Adipocyte (in vitro differentiated cells): ENCODE results near the gene PDE11A.
"Not testable (repeated sequence)": the region's sequence is repeated elsewhere in the genome, so short reads cannot be mapped to it uniquely, and the experiment has no call there.

ENCODE experiments used
- DNase-seq: peaks from one replicate; pipeline ENCODE4 v3.0.0-alpha.2; 2015; ENCODE audit warnings: low read depth
- H3K27me3 ChIP-seq: replicated peaks from 2 replicates; pipeline ENCODE4 v1.7.0; 2013; ENCODE audit warnings: mild to moderate bottlenecking, low read length, moderate library complexity; ENCODE audit not compliant: control insufficient read depth, insufficient read depth
- H3K36me3 ChIP-seq: 2 replicates; pipeline ENCODE4 v1.7.0; 2013; ENCODE audit warnings: low read length, mild to moderate bottlenecking, moderate library complexity; ENCODE audit not compliant: control insufficient read depth, insufficient read depth, severe bottlenecking
- H3K4me1 ChIP-seq: 2 replicates; pipeline ENCODE4 v1.7.0; 2013; ENCODE audit warnings: mild to moderate bottlenecking, low read length, moderate library complexity; ENCODE audit not compliant: control insufficient read depth, insufficient read depth
- H3K4me3 ChIP-seq: 2 replicates; pipeline ENCODE4 v1.7.0; 2013; ENCODE audit warnings: mild to moderate bottlenecking, low read length, moderate library complexity
- H3K9ac ChIP-seq: 2 replicates; pipeline ENCODE4 v1.7.0; 2013; ENCODE audit warnings: mild to moderate bottlenecking, low read length, moderate library complexity
- H3K9me3 ChIP-seq: 2 replicates; pipeline ENCODE4 v1.7.0; 2013; ENCODE audit warnings: mild to moderate bottlenecking, low read length, moderate library complexity; ENCODE audit not compliant: control insufficient read depth

PDE11A gene

DNA sequence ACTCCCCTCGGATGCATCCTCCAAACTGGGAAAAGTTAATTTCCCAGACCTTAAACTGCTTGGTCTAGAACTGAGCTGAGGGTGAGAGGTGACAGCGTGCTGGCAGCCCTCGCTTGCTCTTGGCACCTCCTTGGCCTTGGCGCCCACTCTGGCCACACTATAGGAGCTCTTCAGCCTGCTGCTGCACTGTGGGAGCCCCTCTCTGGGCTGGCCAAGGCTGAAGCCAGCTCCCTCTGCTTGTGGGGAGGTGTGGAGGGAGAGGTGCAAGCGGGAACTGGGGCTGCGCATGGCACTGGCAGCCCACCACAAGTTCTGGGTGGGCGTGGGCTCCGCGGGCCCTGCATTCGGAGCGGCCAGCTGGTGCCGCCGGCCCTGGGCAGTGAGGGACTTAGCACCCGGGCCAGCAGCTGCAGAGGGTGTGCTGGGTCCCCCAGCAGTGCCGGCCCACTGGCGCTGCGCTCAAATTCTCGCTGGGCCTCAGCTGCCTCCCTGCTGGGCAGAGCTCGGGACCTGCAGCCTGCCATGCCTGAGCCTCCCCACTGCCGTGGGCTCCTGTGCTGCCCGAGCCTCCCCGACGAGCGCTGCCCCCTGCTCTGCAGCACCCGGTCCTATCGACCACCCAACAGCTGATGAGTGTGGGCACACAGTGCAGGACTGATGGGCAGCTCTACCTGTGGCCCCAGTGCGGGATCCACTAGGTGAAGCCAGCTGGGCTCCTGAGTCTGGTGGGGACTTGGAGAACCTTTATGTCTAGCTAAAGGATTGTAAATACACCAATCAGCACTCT lies 237.0 kb downstream of the PDE11A start:
- DNase-seq, H3K9ac ChIP-seq, H3K27me3 ChIP-seq, H3K4me1 ChIP-seq, H3K4me3 ChIP-seq, H3K36me3 ChIP-seq: not testable (repeated sequence)
- peaks cover 16% of the 10 kb centered on the region for H3K9me3 ChIP-seq

DNA sequence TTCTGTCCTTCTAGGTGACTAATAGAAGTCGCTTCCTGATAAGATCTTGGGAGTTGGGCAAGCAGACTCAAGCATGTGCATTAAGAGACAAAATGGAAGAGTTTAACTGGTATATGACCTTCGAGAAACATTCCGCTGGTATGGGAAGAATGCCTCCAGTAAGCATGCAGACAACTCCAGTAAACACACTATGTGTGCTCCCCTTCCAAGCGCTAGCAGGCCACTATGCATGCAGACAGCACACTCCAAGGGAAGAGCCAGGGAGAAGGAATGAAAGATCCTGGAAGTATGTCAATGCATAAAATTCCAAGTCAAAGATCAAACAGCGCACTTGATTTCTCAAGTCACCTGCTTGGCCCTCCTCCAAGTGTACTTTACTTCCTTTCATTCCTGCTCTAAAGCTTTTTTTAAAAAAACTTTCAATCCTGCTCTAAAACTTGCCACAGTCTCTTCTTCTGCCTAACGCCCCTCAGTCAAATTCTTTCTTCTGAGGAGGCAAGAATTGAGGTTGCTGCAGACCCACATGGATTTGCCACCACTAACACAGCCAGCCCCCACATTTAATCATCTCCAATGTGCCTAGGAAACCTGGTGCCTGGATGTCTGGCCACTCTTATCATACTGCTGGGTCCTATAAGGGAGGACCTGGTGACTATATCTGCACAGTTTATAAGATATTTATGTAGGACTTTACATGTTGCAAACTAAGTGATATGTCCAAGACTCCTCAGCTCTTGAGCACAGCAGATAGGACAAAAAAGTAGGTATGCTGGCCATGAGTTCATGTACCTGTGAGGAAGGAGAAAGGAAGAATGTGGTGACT lies 239.8 kb downstream of the PDE11A start:
- no peak overlapping the region for H3K4me3 ChIP-seq
- H3K4me1 ChIP-seq: peaks cover 14% of the 10 kb centered on the region
- no peak overlapping the region for H3K9ac ChIP-seq
- H3K9me3 ChIP-seq: peaks cover 4% of the 10 kb centered on the region
- H3K36me3 ChIP-seq: no peaks in the 10 kb centered on the region
- DNase-seq: no peak
- peaks cover 2% of the 10 kb centered on the region for H3K27me3 ChIP-seq

DNA sequence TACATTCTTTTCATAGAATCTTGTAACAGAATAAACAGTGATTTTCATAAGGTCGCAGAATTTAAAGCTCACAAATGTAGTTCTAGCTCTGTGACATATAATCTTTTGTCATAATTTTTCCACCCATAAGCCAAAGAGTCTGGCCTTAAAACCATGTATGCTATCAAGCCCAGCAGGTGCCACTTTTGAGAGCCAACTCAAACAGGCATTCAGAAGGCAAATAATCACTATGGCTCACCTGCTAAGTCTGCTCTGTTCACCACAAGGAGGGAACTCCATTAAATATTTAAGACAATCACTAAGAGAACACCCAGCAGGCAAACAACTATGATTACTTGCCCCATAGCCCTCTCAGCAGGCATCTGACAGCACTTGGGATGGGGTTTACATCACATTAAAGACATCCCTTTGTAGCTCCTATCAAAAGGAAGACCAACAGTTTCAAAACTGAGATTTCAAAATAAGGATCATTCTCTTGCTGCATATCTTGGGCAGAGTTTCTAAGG lies 241.6 kb downstream of the PDE11A start:
- no peak overlapping the region for H3K9ac ChIP-seq
- H3K4me1 ChIP-seq: peaks cover 23% of the 10 kb centered on the region
- no peaks in the 10 kb centered on the region for H3K9me3 ChIP-seq
- H3K4me3 ChIP-seq: no peak overlapping the region
- H3K36me3 ChIP-seq: no peaks in the 10 kb centered on the region
- H3K27me3 ChIP-seq: peaks cover 2% of the 10 kb centered on the region
- DNase-seq: no peak

DNA sequence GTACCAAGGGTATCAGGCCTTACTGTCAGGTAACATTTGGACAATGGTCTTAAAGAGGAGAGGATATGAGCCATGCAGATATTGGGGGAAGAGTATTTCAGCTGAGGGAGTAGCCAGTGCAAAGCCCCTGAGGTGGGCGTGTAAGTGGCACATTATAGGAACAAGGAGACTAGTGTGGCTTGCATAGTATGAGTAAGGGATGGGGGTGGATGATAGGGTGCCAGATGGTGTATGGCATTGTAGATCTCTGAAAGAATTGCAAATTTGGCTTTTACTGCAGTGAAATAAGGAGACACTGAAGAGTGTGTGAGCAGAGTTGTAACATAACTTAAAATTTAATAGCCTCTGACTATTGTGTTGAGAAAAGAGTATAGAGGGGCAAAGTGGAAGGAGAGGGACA lies 244.0 kb downstream of the PDE11A start:
- H3K4me3 ChIP-seq: no peak overlapping the region
- no peak overlapping the region for H3K9ac ChIP-seq
- no peaks in the 10 kb centered on the region for H3K27me3 ChIP-seq
- no peaks in the 10 kb centered on the region for H3K9me3 ChIP-seq
- DNase-seq: no peak
- H3K36me3 ChIP-seq: no peaks in the 10 kb centered on the region
- H3K4me1 ChIP-seq: peaks cover 23% of the 10 kb centered on the region

DNA sequence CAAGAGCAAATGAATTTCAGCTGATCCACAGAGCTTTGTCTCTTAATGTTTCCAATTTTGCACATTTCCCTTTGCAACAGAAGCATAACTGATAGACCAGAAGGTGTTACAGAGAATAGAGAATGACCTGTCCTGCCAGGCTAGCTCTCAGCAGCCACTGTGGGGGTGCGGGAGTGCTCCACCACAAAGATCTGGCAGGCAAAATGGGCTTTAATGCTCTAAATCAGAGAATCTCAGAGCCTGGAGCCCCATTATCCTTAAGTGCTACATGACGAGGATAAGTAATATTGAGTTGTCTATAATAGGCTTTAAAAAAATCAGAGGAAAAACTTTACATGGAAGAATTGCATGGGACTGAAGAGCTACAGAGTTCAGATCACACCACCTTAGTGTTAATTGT lies 245.7 kb downstream of the PDE11A start:
- Histone ChIP-seq H3K27me3 (no peaks in the 10 kb centered on the region), H3K4me1 (peaks cover 23% of the 10 kb centered on the region), H3K36me3 (no peaks in the 10 kb centered on the region), H3K9me3 (no peaks in the 10 kb centered on the region), H3K4me3 (no peak overlapping the region), H3K9ac (no peak overlapping the region)
- no peak for DNase-seq

DNA sequence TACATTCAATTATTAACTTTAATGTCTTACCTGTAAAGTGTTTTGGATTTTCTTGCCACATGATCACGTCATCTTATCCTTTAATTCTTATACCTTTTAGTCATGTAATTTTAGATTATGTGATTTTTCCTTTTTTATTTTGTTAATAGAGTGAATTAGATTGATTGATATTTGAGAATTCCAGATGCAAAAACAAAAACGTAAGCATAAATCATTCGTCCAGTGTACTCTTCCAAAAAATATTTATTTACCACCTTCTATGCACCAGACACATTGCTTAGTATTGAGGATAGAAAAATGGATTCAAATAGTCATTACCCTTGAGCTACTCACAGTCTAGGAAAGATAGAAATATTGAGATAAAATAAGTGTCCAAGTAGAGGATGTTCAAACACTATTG lies 249.6 kb downstream of the PDE11A start:
- H3K9ac ChIP-seq: no peak overlapping the region
- DNase-seq: no peak
- no peaks in the 10 kb centered on the region for H3K27me3 ChIP-seq
- no peaks in the 10 kb centered on the region for H3K9me3 ChIP-seq
- H3K4me3 ChIP-seq: no peak overlapping the region
- no peaks in the 10 kb centered on the region for H3K36me3 ChIP-seq
- H3K4me1 ChIP-seq: peaks cover 9% of the 10 kb centered on the region

DNA sequence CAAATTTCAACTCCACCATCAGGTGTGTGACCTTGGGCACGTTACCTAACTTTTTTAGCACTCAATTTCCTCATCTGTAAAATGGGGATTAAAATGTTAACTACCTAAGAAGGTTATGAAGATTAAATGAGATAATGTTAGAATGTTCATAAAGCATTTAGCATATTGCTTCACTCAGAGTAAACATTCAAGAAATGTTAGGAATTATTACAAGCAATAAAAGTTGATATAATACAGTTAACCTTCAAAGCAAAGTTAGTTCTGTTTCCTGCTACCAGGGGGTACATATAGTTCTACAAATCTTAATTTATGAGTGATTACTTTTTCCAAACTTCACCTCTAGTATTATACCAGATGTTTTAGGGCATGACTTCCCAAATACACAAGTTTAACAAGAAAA lies 254.2 kb downstream of the PDE11A start:
- H3K36me3 ChIP-seq: no peaks in the 10 kb centered on the region
- no peak overlapping the region for H3K4me3 ChIP-seq
- peaks cover 5% of the 10 kb centered on the region for H3K9me3 ChIP-seq
- no peaks in the 10 kb centered on the region for H3K27me3 ChIP-seq
- no peaks in the 10 kb centered on the region for H3K4me1 ChIP-seq
- H3K9ac ChIP-seq: no peak overlapping the region
- no peak for DNase-seq

DNA sequence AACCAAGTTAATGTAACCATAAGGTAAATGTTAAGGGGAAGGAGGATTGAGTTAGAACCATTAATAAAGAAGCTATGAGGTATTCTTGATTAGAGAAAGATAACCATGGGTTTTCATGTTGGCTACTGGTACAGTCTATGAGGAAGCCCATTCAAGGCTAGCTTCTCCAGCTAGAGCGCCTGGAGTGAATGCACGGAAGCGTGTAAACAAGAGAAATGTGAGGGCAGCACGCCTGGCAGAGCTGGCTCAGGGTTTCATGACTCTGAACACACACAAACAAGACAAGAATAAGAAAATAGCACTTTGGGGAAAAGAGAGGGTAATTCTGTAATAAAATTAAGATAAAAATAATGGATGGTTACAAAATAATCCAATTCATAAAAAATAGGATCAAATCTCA lies 255.3 kb downstream of the PDE11A start:
- H3K4me1 ChIP-seq: no peaks in the 10 kb centered on the region
- peaks cover 14% of the 10 kb centered on the region for H3K9me3 ChIP-seq
- no peaks in the 10 kb centered on the region for H3K36me3 ChIP-seq
- no peak overlapping the region for H3K4me3 ChIP-seq
- H3K9ac ChIP-seq: no peak overlapping the region
- DNase-seq: no peak
- H3K27me3 ChIP-seq: no peaks in the 10 kb centered on the region

DNA sequence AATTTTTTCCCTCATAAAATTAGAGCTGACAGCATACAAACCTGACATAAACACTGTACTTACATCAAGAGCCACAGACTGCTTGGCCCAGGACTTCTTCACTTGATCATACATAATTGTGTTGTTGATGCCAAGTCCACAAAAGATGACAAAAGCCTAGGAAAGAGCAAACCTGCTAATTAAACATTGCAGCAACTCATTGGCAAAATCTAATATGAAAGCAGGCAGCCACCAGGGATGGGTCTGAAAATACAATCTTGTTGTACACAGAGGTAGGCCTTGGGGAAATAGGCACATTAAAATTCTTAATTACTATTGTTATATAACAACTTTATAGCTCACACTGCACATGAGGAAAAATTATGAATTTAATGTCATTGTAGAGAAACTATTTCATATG lies 255.8 kb downstream of the PDE11A start:
- Histone ChIP-seq H3K27me3 (no peaks in the 10 kb centered on the region), H3K36me3 (no peaks in the 10 kb centered on the region), H3K4me3 (no peak overlapping the region), H3K9ac (no peak overlapping the region), H3K9me3 (peaks cover 14% of the 10 kb centered on the region), H3K4me1 (no peaks in the 10 kb centered on the region)
- DNase-seq: no peak

DNA sequence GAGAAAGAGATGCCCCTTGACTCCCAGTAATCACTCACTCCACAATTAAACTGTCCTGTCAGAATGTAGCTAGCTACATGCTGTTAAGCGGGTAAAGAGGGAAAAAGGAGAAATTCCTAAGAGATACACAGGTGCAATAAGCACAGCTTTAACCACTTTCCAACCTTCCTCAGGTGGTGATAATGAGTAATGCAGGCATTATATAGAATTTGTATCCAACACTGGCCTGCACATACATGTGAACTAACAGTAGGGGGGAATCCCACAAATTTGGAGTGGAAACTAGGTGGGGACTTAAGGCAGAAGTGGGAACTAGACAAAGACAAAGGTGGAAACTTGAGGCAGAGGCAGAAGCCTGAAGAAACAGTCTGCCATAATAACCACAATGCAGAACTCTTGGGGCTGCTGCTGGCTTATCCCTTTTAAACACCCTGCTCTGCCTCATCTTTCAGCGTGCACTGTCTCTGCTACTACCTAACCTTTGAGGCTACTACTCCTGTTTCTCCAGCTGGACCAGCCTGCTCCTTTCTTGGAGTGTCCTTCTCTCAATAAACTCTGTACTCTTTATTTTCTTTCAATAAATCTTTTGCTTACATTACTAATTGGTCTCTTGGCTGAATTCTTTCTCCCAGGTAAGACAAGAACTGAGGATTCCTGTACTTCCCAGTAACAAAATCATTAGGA lies 259.7 kb downstream of the PDE11A start:
- peaks cover 14% of the 10 kb centered on the region for H3K9me3 ChIP-seq
- H3K9ac ChIP-seq: no peak overlapping the region
- no peak overlapping the region for H3K4me3 ChIP-seq
- no peaks in the 10 kb centered on the region for H3K36me3 ChIP-seq
- DNase-seq: no peak
- no peaks in the 10 kb centered on the region for H3K27me3 ChIP-seq
- H3K4me1 ChIP-seq: peaks cover 32% of the 10 kb centered on the region

DNA sequence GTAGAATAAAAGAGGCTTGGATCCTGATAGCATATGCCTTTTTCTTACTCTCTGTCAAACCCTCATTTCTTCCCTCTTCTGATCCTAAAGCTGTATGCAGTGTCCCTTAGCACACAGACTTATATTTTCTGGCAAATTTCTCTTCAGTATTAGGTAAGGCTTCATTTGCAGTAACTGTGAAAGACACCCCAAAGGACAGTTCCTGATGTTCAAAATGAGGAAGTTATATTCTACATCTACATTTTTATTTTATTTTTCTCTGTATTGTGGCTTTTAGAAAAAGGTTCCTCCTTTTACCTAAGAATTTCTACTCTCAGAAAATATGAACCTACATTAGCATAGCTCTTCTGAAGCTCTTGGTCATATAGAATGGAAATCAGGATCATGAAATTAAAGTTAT lies 261.7 kb downstream of the PDE11A start:
- peaks cover 18% of the 10 kb centered on the region for H3K9me3 ChIP-seq
- no peaks in the 10 kb centered on the region for H3K27me3 ChIP-seq
- H3K4me3 ChIP-seq: no peak overlapping the region
- DNase-seq: no peak
- peaks cover 38% of the 10 kb centered on the region for H3K4me1 ChIP-seq
- no peak overlapping the region for H3K9ac ChIP-seq
- no peaks in the 10 kb centered on the region for H3K36me3 ChIP-seq
